Calu3 (cell line): ENCODE measurements around the gene COL16A1. TPM values are rescaled to one million over a fixed set of nuclear protein-coding genes. Genes with fewer than 3 reads are reported as not detected.

ENCODE experiments used
- BruUV-seq: library from RNA; stranded (reverse); fragments of 400-500 nt; replicated peaks from 2 replicates; lab custom pipeline; 2021; lab: Mats Ljungman, UMichigan
- CTCF ChIA-PET: fragments of 300-600 bp; sonication (Branson Sonifier 250); formaldehyde crosslinking; loops from one replicate; lab custom pipeline; 2022; ENCODE audit warnings: antibody characterized with exemption; lab: Charles Lee
- DNase-seq: peaks from one replicate; pipeline ENCODE4 v3.0.0; 2022
- H3K27ac Mint-ChIP-seq: one replicate; pipeline ENCODE4 v1.8.0; 2022; ENCODE audit warnings: mixed read lengths; ENCODE audit not compliant: unreplicated experiment
- H3K27me3 Mint-ChIP-seq: one replicate; pipeline ENCODE4 v1.8.0; 2022; ENCODE audit warnings: mixed read lengths; ENCODE audit not compliant: unreplicated experiment
- H3K36me3 Mint-ChIP-seq: one replicate; pipeline ENCODE4 v1.8.0; 2022; ENCODE audit warnings: mild to moderate bottlenecking, moderate library complexity, mixed read lengths; ENCODE audit not compliant: insufficient read depth, unreplicated experiment
- H3K4me1 Mint-ChIP-seq: one replicate; pipeline ENCODE4 v1.8.0; 2022; ENCODE audit warnings: mild to moderate bottlenecking, low read depth, mixed read lengths; ENCODE audit not compliant: unreplicated experiment
- H3K4me3 Mint-ChIP-seq: one replicate; pipeline ENCODE4 v1.8.0; 2022; ENCODE audit warnings: mild to moderate bottlenecking, low read depth, moderate library complexity, mixed read lengths; ENCODE audit not compliant: unreplicated experiment
- H3K9me3 Mint-ChIP-seq: one replicate; pipeline ENCODE4 v1.8.0; 2022; ENCODE audit warnings: low read depth, mixed read lengths; ENCODE audit not compliant: unreplicated experiment
- intact Hi-C: fragments of 100-400 bp; cut with micrococcal nuclease; formaldehyde crosslinking; loops from one replicate; pipeline ENCODE4 v1.10.0; 2022; ENCODE audit not compliant: unreplicated experiment
- total RNA-seq: library from RNA; stranded (reverse); gene quantifications from 2 replicates; pipeline ENCODE4 v1.2.3, GENCODE V29; 2022
- TF ChIP-seq, protein P1 (sequence below): fragments of 200-600 bp; IDR thresholded peaks from one replicate; pipeline ENCODE4 v1.8.0; 2022; ENCODE audit warnings: antibody characterized with exemption; ENCODE audit not compliant: unreplicated experiment

COL16A1 gene
- total RNA-seq, 1 experiment from 2014 or later: 3.8 TPM

DNA sequence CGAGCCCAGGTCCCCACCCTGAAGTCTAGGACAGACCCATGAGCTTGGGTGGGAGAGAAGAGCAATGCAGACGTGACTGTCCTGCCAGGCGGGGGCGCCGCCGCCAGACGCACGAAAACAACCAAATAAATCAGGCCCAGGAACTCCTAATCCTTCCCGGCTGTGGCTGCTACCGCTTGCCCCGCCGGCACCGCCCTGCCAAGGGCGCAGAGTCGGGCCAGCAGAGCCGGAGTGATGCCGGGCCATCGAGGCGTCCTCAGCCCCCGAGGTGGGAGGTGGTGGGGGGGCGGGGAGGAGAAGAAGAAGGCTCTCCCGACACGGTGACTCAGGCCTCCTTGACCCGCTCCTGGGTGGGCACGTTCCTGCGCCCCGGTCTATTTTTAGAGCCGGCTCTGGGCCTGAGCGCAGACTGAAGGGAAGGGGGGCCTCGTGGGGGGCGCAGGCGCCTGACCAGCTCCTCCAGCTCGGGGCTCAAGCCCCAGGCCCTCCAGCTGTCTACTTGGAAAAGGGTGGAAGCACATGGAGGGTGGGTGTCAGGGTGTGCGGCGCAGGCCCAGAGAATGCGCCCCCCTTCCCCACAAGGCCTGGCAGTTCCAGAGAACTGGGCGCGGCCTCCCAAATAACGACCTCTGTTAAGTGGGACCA lies 10.7 kb upstream of the COL16A1 start:
- H3K4me1 Mint-ChIP-seq: peaks cover 23% of the 10 kb centered on the region
- CTCF ChIA-PET: interaction anchor here (0.8 to 2.4 kb wide), 6 partner anchors 31 to 106 kb away, joined by 3 to 8 read pairs (median 7); no protein-coding TSS in a partner anchor
- BruUV-seq: no TSS peak
- intact Hi-C loops: loop anchor here (2.0 kb wide), 1 partner anchor 74 kb away; no protein-coding TSS in a partner anchor
- DNase-seq: no peak
- H3K27me3 Mint-ChIP-seq: peaks cover 37% of the 10 kb centered on the region
- TF ChIP-seq, protein P1, sequence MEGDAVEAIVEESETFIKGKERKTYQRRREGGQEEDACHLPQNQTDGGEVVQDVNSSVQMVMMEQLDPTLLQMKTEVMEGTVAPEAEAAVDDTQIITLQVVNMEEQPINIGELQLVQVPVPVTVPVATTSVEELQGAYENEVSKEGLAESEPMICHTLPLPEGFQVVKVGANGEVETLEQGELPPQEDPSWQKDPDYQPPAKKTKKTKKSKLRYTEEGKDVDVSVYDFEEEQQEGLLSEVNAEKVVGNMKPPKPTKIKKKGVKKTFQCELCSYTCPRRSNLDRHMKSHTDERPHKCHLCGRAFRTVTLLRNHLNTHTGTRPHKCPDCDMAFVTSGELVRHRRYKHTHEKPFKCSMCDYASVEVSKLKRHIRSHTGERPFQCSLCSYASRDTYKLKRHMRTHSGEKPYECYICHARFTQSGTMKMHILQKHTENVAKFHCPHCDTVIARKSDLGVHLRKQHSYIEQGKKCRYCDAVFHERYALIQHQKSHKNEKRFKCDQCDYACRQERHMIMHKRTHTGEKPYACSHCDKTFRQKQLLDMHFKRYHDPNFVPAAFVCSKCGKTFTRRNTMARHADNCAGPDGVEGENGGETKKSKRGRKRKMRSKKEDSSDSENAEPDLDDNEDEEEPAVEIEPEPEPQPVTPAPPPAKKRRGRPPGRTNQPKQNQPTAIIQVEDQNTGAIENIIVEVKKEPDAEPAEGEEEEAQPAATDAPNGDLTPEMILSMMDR: no peak
- H3K27ac Mint-ChIP-seq: no peak overlapping the region
- peaks cover 12% of the 10 kb centered on the region for H3K36me3 Mint-ChIP-seq
- H3K4me3 Mint-ChIP-seq: no peak overlapping the region
- H3K9me3 Mint-ChIP-seq: no peaks in the 10 kb centered on the region

DNA sequence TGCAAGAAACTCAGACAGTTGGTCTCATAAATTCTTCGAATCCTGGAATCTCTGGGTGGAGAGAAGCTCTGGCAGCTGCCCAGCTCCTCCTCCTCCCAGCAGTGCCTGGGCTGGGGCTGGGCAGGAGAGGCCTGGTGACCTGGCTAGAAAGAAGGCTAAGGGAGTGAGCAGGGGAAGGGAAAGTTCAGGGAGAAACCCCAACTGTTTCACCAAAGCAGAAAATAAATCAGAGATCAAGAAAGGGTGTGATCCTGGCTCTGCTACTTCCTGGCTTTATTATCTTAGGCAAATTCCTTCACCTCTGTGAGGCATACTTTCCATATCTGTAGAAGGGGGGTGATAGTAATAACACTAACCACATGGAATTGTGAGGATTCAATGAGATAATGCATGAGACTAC lies 8.8 kb upstream of the COL16A1 start:
- no peaks in the 10 kb centered on the region for H3K9me3 Mint-ChIP-seq
- peak overlapping the region; percentile 9 for H3K27ac Mint-ChIP-seq
- BruUV-seq: no TSS peak
- H3K4me3 Mint-ChIP-seq: no peak overlapping the region
- CTCF ChIA-PET: interaction anchor here (1.0 to 1.8 kb wide), 7 partner anchors 12 to 76 kb away, joined by 3 to 10 read pairs (median 4); no protein-coding TSS in a partner anchor
- peak; percentile 64 for DNase-seq
- TF ChIP-seq, protein P1: no peak
- peaks cover 12% of the 10 kb centered on the region for H3K36me3 Mint-ChIP-seq
- H3K4me1 Mint-ChIP-seq: peaks cover 40% of the 10 kb centered on the region
- intact Hi-C loops: no loop called here
- peaks cover 37% of the 10 kb centered on the region for H3K27me3 Mint-ChIP-seq

DNA sequence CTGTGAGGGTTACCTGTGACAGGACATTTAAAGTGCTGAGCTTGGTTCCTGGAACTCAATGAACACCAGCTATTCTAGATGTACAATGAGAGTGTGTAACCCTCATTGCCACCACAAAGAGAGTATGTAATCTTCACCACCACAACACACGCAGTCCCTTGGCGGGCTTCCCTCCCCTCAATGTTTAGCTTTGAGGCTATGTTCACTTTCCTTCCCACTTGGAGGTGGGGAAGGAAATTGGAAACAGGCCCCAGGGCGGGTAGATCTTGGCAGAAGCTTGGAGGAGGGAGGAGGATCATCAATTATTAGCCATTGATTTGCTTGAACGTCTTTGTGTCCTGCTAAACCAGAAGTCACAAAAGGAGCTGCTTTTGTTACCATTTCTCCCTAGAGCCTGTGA lies 8.3 kb upstream of the COL16A1 start:
- Mint-ChIP-seq H3K4me1 (peaks cover 43% of the 10 kb centered on the region), H3K27me3 (peaks cover 37% of the 10 kb centered on the region), H3K9me3 (no peaks in the 10 kb centered on the region), H3K4me3 (no peak overlapping the region), H3K27ac (no peak overlapping the region), H3K36me3 (peaks cover 12% of the 10 kb centered on the region)
- CTCF ChIA-PET: interaction anchor here (0.6 to 1.8 kb wide), 8 partner anchors 11 to 230 kb away, joined by 3 to 10 read pairs (median 3); no protein-coding TSS in a partner anchor
- no peak for DNase-seq
- no TSS peak for BruUV-seq
- TF ChIP-seq, protein P1: no peak
- intact Hi-C loops: no loop called here

DNA sequence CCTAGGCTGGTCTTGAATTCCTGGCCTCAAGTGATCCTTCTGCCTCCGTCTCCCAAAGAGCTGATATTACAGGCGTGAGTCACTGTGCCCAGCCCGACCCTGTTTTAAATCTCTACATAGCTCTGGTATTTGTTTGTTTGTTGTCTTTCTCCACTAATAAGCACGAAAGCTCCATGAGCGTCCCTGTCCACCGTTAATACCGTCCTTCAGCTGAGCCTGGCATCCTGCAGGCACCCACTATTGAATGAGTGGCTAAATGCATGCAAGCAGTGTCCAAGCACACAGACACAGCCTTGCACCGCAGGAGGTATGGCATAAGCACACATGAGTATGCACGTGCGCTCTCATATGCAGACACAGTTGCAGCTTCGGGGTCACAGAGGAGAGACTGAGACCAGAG lies 4.5 kb upstream of the COL16A1 start:
- Mint-ChIP-seq H3K4me1 (peaks cover 36% of the 10 kb centered on the region), H3K36me3 (peaks cover 5% of the 10 kb centered on the region), H3K27ac (no peak overlapping the region), H3K4me3 (no peak overlapping the region), H3K27me3 (peaks cover 37% of the 10 kb centered on the region), H3K9me3 (no peaks in the 10 kb centered on the region)
- BruUV-seq: no TSS peak
- CTCF ChIA-PET: interaction anchor here (0.6 to 1.5 kb wide), 4 partner anchors 38 to 84 kb away, joined by 3 to 6 read pairs (median 4); no protein-coding TSS in a partner anchor
- intact Hi-C loops: no loop called here
- TF ChIP-seq, protein P1: no peak
- no peak for DNase-seq
